Activated CD4-positive, alpha-beta T cell treated with anti-CD3 and anti-CD28 coated beads, Interleukin-2, amount 50 U/mL, for 4 hours (primary cell): Measurements from ENCODE around the gene IL21.

Experiments used
- DNase-seq, 2 experiments: peaks; one replicate each; pipeline ENCODE4 v3.0.0-alpha.2; 2020

Gene IL21

DNA sequence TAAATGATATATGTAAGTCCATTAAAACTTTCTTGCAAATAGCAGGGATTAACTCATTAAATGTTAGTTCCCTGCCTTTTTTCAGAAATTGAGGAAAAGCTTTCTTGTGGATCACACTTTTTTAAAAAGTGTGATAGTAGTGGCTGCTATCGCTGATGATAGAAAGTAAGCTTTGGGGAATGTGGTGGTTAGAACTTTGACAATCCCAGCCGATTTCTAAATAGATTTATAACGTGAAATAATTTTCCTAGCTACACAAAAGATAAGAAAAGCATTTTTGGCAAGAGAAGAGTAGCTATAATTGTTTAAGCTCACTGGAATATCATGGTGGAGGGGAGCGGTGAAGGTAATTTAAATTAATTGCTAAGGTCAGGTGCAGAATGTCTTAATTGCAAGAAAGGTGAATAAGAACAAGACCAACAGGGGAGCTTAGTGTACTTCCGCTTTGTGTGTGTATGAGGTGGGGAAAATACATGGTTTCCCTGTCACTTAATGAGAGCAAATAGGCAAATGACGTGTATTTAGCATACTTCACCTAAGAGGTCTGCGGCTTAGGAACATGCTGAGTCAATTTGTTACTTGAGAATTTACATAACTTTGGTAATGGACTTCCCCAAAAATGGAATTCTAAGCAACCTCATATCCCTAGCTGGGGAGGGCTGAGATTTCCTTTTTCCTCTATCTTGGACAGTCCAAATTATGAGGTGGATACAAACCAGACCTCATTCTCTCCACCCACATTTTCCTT, 11.7 kb upstream of the IL21 start:
- DNase-seq: no peak

DNA sequence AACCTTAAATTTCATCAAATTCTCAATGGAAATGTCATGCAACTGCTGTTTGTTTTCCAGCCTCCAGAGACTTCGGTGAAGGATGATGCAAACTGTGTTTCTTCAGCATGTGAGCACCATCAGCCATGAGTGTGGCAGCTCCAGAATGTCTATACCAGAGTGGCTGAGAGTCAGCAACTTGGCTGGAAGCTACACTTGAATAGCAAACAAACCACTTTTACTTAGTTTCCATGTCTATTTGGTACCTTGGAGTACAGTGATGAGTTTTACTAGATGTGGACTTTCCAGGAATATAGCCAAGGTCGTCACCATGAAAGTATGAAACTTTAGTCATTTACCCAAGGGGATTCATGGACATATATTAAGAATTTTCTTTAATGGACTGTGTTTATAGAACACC, 4.3 kb upstream of the IL21 start:
- no peak for DNase-seq

GRCh38 chr4:122624205-122624604, 3.3 kb upstream of the IL21 start:
- DNase-seq: no peak

- DNase-seq: no peak
These were observed 2.8 kb upstream of the IL21 start for GRCh38 chr4:122623637-122624166.

- DNase-seq: no peak
These were observed 1.5 kb upstream of the IL21 start for GRCh38 chr4:122622400-122622799.

GRCh38 chr4:122619611-122620010, 1.3 kb downstream of the IL21 start:
- DNase-seq: no peak

DNA sequence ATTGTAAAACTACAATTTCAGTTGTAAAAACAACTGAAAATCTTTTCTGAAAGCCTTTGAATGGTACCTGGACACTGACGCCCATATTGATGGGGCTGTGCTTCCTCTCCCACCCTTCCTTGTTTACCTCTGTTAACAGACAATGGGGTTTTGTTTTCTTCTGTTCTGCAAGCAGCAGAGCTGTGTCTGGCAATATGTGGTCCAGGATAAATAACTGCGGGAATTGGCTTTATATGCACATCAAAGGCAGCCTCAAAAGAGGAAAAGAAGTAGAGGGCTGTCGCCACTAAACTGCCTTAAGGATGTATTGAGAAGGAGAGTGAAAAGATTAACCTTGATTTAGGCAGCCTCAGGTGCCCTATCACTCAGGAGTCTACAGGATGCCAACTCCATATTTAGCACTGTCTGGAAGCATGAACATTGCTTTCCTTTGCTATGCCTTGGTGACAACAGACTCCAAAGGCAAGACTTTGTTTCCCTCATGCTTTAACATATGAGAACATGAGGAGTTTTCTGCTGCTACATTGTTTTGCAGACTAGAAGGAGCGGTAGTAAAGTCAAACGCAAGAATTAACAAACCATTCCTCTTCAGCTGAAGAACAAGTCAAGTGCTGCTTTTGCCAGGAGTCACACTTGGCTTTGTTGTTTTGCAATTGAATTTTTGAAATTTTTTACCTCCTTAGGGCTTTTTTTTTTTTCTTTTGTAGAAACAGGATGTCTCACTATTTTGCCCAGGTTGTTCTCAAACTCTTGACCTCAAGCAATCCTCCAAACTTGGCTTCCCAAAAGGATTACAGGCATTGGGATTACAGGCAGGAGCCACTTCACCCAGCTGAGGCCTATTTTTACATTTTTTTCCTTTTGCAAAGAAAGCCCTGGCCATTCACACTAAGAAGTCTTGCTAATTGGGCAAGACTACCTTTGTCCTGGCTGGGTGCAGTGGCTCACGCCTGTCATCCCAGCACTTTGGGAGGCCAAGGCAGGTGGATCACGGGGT, 3.0 kb downstream of the IL21 start:
- DNase-seq: no peak

- no peak for DNase-seq
These were observed 3.8 kb downstream of the IL21 start for GRCh38 chr4:122616915-122617596.

GRCh38 chr4:122614621-122615020, 6.2 kb downstream of the IL21 start:
- no peak for DNase-seq

GRCh38 chr4:122612540-122612939, 8.3 kb downstream of the IL21 start:
- no peak for DNase-seq

GRCh38 chr4:122606364-122607043, 14.4 kb downstream of the IL21 start:
- no peak for DNase-seq

- DNase-seq: no peak
These were observed 16.7 kb downstream of the IL21 start for GRCh38 chr4:122604146-122604545.

DNA sequence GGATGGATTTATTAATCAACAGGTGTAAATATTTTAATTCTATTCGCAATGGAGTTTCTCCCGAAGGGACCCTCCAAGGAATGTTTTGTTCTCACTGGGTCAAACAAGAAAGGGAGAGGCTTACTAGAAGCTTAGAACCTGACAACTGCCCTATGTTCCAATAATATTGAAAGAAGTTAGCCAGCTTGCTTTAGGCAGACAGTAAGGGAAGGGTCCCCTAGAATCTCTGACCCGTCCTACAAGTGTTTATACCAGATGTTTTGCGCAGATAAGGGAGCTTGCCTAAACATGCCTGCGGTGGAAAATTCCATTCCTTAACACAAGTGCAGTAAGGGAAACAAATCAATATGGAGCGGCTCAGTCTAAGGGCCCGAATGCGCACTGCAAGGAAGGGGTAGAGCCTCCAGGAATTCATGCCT, 17.7 kb downstream of the IL21 start:
- no peak for DNase-seq

DNA sequence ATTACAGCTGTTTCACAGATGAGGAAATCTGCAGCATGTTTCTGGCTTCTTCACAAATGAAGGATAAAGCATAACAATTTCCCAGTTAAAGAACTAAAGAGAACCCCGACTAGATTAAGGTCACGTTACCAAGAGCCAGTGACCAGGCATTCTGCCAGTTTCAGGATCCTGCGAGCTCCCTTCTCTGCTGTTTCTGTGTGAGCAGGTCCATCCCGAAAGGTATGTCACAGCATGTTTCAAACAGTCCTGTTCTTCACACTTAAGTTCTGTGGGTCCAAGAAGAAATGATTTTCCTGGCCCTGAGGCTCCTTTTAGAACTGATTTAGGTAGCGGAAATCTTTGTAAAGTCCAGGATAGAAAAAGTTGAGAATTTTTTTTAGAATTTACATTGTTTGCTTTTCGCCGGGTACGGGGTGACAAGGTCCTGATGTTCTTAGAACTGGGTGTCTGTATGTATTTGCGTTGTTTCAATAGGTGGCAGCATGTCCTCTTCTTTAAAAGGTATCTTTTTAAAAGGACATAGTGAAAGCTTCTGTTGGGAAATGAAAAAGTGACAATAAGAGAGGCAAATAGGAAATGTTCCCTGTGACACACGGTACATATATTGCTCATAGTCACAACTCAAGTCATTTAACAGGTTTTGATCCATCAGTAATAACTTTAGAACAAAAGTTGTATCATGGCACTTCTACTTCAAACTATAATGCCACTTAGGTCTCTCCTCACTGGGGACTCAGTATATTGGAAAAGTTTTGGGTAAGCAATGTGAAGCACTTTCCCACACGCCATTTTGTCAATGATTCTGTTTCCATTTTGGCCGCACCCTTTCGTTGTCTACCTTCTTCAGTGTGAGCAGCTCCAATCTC, 18.4 kb downstream of the IL21 start:
- DNase-seq: no peak

DNA sequence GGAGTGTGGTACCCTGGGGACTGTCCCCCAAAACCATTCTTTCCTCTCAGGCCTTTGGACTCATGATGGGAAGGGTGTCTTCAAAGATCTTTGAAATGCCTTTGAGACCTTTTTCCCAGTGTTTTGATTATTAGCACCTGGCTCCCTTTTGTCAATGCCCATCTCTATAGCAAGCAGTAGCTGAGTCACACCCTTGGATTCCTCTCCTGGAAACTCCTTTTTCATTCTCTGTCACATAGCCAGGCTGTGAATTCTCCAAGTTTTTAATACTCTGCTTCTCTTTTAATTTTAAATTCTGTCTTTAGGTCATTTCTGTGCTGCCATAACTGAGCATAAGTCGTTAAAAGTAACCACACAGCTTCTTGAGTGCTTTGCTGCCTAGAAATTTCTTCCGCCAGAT, 29.7 kb downstream of the IL21 start:
- no peak for DNase-seq

DNA sequence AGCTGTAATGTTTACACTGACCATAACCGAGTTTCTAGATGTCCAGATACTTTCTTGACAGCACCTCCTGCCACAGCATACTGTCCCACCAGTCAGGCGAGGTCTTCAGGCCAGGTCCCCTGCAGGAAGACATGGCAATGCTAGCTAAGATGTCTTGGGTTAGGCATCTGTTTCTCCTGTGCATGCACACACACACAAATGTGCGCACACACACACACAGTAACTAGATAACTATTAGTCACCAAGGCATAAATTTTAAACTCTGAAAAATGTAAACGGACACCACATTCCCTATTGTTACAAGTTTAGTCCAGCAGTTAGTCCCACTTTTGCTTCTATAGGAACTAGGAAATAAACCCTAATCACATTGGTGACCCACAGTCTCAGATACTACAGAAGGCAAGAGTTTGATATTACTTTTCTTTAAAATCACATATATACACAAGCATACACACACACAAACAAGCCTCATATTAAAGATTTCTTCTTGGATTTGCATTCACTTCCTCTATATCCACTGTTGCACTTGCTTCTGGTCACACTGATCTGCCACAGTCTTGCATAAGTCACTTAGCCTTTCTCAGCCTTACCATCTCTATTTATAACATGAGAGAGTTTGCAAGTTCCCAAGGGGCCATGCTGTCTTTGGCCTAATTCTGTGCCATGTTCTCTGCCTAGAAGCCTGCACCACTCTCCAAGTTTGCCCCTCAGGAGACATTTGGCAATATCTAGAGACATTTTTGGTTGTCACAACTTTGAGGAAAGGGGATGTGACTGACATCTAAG, 32.2 kb downstream of the IL21 start:
- no peak for DNase-seq

GRCh38 chr4:122584519-122584918, 36.3 kb downstream of the IL21 start:
- no peak for DNase-seq

GRCh38 chr4:122583906-122584305, 37.0 kb downstream of the IL21 start:
- no peak for DNase-seq

DNA sequence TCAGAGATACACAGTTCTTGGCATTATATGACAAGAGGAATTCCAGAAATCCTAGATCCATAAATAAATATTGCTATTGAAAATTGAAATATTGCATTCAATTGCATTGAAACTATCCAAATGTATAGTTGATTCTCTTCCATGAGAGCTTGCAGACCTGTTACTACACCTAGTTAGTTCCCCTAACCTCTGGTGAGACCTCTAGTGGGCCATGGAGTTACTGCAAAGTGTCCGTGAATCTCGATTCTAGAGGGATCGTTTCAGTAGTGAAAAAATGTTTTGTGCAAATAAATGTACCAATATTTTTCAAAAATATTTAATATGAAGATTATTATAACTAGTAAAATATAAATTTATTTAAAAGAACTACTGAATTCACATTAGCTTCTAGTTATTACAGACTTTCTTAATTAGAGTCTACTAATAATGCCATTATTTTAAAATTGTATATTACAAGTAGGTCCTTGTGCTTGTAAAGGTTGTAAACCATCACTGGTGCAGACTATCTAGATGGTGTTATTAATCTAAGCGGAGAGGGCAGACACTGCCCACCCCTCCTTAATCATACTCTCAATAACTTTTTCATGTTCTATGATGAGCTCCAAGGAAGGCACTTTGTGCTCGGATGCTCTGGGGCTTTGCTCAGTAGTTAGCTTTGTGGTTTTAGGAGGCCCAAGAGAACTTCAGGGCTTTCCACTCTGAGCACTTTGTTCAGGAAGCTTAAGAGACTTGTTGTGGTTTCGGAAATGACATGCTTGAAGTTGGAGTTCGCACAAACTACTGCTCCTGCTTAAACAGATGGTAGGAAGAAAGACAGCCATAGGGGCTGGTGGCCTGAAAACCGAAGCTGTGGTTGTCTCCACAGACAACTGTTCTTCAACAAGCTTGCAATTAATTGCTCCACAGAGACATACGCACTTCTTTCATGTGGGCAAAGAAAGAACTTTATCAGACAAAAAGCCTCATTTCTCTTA, 42.8 kb downstream of the IL21 start:
- DNase-seq: peak; percentile 67 to 68
